Pancreas (tissue), 10 donors: Measurements from ENCODE around the gene GPC2. TPM values are rescaled to one million over a fixed set of nuclear protein-coding genes. Genes with fewer than 3 reads are reported as not detected.

Experiments used
- ATAC-seq, 4 donors: fragments of 200-7000 bp; cut with Tn5 transposase; one replicate each; pipeline versions ENCODE4 v1.8.0 to v1.9.1; 2020; ENCODE audit warnings: mild to moderate bottlenecking in 4 of 4, moderate library complexity in 4 of 4
- DNase-seq, 6 donors: peaks; one replicate each; pipeline ENCODE4 v3.0.0-alpha.2; 2020
- FAIRE-seq: peaks from 2 replicates; lab custom pipeline; 2012; peaks lifted over from hg19 to GRCh38; lab: Jason Lieb, UNC
- H3K27ac ChIP-seq, 4 donors: fragments of 200-600 bp; sonication (generic); 1 replicate in 3 of 4; 2 replicates in 1 of 4; pipeline versions ENCODE4 v1.5.0 to v1.8.0; 2020
- H3K27me3 ChIP-seq, 4 donors: fragments of 200-600 bp; one replicate each; pipeline ENCODE4 v1.8.0; 2021
- H3K36me3 ChIP-seq, 3 donors: fragments of 200-600 bp; sonication (generic) in 1 of 3; one replicate each; pipeline versions ENCODE4 v1.5.0 to v1.8.0; 2020 to 2021
- H3K4me1 ChIP-seq, 3 donors: fragments of 200-600 bp; one replicate each; pipeline ENCODE4 v1.8.0; 2021
- H3K4me3 ChIP-seq, 4 donors: fragments of 200-600 bp; sonication (generic) in 2 of 4; one replicate each; pipeline versions ENCODE4 v1.5.0 to v1.8.0; 2020 to 2021
- H3K9me3 ChIP-seq, 4 donors: fragments of 200-600 bp; one replicate each; pipeline ENCODE4 v1.8.0; 2021
- WGBS, 2 donors: extraction: QIAGEN DNeasy Blood & Tissue Kit; methylation state at CpG; one replicate each; pipeline ENCODE4 v1.1.7; 2013; 5-methylcytosine and 5-hydroxymethylcytosine counted together
- intact Hi-C, 3 donors: fragments of 100-400 bp; cut with DNase I; formaldehyde crosslinking; loops; one replicate each; pipeline versions ENCODE4 v1.11.1 to v1.14.2; 2022
- polyA plus RNA-seq, 2 donors: library from polyadenylated mRNA; stranded (reverse); fragments of 200-250 nt; gene quantifications; one replicate each; pipeline ENCODE4 v1.2.3, GENCODE V29; 2013
- total RNA-seq, 6 donors: library from RNA; stranded (reverse); fragmentation: NEBNext Ultra II Directional in 4 of 6; extraction: Animal tissue kit (Norgen Biotek cat#: 25700) in 4 of 6; gene quantifications; one replicate each; pipeline versions ENCODE4 v1.2.1 to v1.2.4, GENCODE V29; 2021 to 2023
- TF ChIP-seq, protein P1 (sequence below), 4 donors: fragments of 200-600 bp; sonication (generic) in 3 of 4; IDR thresholded peaks; one replicate each; pipeline versions ENCODE4 v1.5.0 to v1.8.0; 2021; ENCODE audit warnings: antibody characterized with exemption in 4 of 4
- donor health status: healthy with polysubstance abuse.
- donor health status: DM: no; HTN: no; CAD: no; lungs with moderate emphysema.
- donor health status: DM: no; HTN: no; CAD: no.
- donor health status: control.
- donor health status: control.
- donor health status: Bipolar disorder and iron deficiency.
- donor health status: DM: yes; HTN: yes; CAD: no.
- donor health status: DM: no; HTN: no; CAD: no.
- donor health status: DM: no; HTN: no; CAD: no.
- donor health status: DM: yes; HTN: yes; CAD: no.

Gene GPC2
- total and polyA plus RNA-seq, 8 donors: 0.12 to 2.5 (median 0.62) TPM

DNA sequence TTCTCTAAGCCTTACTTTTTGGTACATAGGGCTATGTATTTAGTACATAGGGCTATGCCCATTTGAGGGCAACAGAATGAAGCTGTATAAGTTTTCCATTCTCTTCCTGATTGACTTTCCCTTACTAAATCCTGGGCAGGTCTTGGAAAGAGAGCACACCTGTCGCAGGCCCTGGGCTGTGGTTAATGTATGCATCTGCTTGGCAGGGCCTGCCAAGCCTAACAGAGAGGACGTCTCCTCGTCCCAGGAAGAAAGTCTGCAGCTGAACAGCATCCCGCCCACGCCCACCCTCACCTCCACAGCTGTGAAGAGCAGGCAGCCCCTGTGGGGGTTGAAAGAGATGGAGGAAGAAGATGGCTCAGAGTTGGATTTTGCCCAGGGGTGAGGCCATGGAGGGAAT lies 33.6 kb upstream of the GPC2 start:
- TF ChIP-seq, protein P1, sequence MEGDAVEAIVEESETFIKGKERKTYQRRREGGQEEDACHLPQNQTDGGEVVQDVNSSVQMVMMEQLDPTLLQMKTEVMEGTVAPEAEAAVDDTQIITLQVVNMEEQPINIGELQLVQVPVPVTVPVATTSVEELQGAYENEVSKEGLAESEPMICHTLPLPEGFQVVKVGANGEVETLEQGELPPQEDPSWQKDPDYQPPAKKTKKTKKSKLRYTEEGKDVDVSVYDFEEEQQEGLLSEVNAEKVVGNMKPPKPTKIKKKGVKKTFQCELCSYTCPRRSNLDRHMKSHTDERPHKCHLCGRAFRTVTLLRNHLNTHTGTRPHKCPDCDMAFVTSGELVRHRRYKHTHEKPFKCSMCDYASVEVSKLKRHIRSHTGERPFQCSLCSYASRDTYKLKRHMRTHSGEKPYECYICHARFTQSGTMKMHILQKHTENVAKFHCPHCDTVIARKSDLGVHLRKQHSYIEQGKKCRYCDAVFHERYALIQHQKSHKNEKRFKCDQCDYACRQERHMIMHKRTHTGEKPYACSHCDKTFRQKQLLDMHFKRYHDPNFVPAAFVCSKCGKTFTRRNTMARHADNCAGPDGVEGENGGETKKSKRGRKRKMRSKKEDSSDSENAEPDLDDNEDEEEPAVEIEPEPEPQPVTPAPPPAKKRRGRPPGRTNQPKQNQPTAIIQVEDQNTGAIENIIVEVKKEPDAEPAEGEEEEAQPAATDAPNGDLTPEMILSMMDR (IDR thresholded peaks at IDR 0.05): no peak
- Histone ChIP-seq H3K36me3 (no peaks in the 10 kb centered on the region), H3K4me1 (no peaks in the 10 kb centered on the region), H3K4me3 (no peak overlapping the region), H3K27me3 (no peaks in the 10 kb centered on the region), H3K9me3 (no peaks in the 10 kb centered on the region), H3K27ac (no peak overlapping the region)
- intact Hi-C loops: loop anchor here in 2 of 3 donors (10.0 kb wide), 2 partner anchors 66 to 76 kb away; partner anchors contain the start of gene LAMTOR4 (in 1 of the 2)
- 74 to 84% methylated on average over 5 of the region's 5 CpGs for WGBS, 2 donors
- ATAC-seq (no peak), DNase-seq (peak in 1 of 6 donors; percentile 28), FAIRE-seq (no peak)

DNA sequence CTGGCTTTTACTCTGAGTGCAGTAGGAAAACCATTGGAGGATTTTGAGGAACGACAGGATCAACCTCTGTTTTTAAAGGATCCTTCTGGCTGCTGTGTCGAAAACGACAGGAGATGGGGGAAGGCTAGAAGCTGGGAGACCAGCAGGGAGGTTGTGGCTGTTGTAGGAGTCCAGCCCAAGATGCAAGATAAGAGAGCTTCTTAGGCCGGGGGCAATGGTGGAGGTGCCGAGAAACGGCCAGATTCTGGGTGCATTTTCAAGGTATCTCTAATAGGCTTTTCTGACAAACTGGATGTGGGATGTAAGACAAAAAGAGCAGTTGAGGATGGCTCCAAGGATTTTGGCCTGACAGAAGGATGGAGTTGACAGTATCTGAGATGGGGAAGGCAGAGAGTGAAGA lies 32.3 kb upstream of the GPC2 start:
- TF ChIP-seq, protein P1 (IDR thresholded peaks at IDR 0.05): no peak
- intact Hi-C loops: no loop called here
- peak in 1 of 6 donors; percentile 24 for DNase-seq
- Histone ChIP-seq H3K36me3 (no peaks in the 10 kb centered on the region), H3K9me3 (no peaks in the 10 kb centered on the region), H3K4me1 (no peaks in the 10 kb centered on the region), H3K4me3 (no peak overlapping the region), H3K27me3 (no peaks in the 10 kb centered on the region), H3K27ac (no peak overlapping the region)
- no peak for ATAC-seq
- FAIRE-seq: no peak
- WGBS, 2 donors: 55 to 70% methylated on average over 6 of the region's 6 CpGs

DNA sequence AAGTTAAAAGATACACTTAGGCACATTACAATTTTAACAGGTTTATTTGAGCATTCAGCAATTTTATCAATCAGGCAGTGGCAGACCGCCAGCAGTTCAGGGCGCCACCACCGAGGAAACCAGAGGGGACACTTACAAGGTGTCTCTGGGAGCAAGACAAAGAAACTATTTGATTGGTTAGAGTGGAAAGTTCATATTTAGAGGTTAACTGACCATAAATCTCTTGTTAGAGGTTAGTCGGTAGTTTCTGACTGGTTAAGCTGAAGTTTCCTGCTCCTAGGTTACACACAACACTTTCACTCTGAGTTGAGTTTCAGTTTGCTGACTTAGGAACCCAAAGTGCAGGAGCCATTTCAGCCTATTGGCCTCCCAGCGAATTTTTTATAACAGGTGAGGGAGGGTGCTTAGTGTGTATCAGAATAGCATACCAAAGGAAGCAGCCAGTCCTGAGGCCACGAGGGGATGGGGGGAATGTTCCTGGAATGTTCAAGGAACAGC lies 31.8 kb upstream of the GPC2 start:
- TF ChIP-seq, protein P1 (IDR thresholded peaks at IDR 0.05): no peak
- no peaks in the 10 kb centered on the region for H3K9me3 ChIP-seq
- H3K36me3 ChIP-seq: no peaks in the 10 kb centered on the region
- no peak overlapping the region for H3K27ac ChIP-seq
- 17 to 20% methylated on average over 6 of the region's 6 CpGs for WGBS, 2 donors
- H3K4me3 ChIP-seq: no peak overlapping the region
- intact Hi-C loops: no loop called here
- ATAC-seq: peak; percentile 28 to 65 (median 55)
- no peaks in the 10 kb centered on the region for H3K27me3 ChIP-seq
- FAIRE-seq: no peak
- DNase-seq: peak in 1 of 6 donors; percentile 57
- H3K4me1 ChIP-seq: no peaks in the 10 kb centered on the region

DNA sequence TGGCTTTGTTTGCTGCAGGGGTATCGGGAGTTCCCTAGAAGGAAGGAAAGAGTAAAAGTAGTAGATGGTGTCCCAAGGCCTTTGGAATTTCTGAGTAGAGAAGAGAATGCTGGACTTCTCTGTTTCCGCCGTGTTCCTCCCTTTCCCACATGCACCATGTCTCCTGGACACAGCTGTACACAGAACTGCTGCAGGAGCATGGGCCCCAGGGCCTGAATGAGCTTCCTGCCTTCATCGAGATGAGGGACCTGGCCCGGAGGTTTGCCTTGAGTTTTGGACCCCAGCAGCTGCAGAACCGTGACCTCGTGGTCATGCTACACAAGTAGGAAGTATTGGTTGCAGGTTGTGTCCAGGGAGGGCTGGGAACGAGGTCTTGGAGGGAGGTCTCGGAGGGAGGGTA lies 27.3 kb upstream of the GPC2 start:
- Histone ChIP-seq H3K36me3 (no peaks in the 10 kb centered on the region), H3K4me1 (no peaks in the 10 kb centered on the region), H3K9me3 (no peaks in the 10 kb centered on the region), H3K4me3 (no peak overlapping the region), H3K27ac (no peak overlapping the region), H3K27me3 (no peaks in the 10 kb centered on the region)
- intact Hi-C loops: no loop called here
- ATAC-seq (no peak), FAIRE-seq (no peak), DNase-seq (peak in 1 of 6 donors; percentile 23)
- TF ChIP-seq, protein P1 (IDR thresholded peaks at IDR 0.05): no peak
- WGBS, 2 donors: 77 to 84% methylated on average over 9 of the region's 9 CpGs

DNA sequence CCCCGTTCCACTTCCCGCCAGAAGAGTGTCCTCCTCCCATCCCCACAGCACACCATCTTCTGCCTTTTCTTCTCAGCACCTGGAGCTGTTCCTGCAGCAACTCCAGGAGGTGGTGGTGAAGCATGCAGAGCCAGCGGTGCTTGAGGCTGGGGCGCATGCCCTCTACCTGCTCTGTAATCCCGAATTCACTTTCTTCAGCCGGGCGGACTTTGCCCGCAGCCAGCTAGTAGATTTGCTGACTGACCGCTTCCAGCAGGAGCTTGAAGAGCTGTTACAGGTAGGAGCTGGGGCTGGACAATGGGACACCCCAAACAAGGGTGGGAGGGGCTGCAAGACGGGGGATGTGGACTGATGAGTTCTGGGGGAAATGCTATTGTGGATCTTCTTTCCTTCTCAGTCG lies 23.5 kb upstream of the GPC2 start:
- ATAC-seq (peak in 3 of 4 donors; percentile 23 to 55 (median 30)), FAIRE-seq (no peak)
- no peaks in the 10 kb centered on the region for H3K4me1 ChIP-seq

More for the DNA sequence above, 23.5 kb upstream of the GPC2 start:
- H3K9me3 ChIP-seq: no peaks in the 10 kb centered on the region
- H3K4me3 ChIP-seq: no peak overlapping the region
- intact Hi-C loops: no loop called here
- peak in 1 of 6 donors; percentile 54 for DNase-seq
- H3K36me3 ChIP-seq: no peaks in the 10 kb centered on the region
- WGBS, 2 donors: 39 to 44% methylated on average over 11 of the region's 11 CpGs
- TF ChIP-seq, protein P1 (IDR thresholded peaks at IDR 0.05): no peak
- H3K27me3 ChIP-seq: no peaks in the 10 kb centered on the region
- H3K27ac ChIP-seq: no peak overlapping the region
